KOPT-K1 (cell line): ENCODE measurements around the gene CFAP54.
"Not testable (repeated sequence)": the region's sequence is repeated elsewhere in the genome, so short reads cannot be mapped to it uniquely, and the experiment has no call there.

ENCODE experiments used
- H3K27ac ChIP-seq: fragments of 200-600 bp; sonication (generic); 2 replicates; pipeline ENCODE4 v1.5.1; 2016; ENCODE audit warnings: antibody characterized with exemption, mild to moderate bottlenecking, low read depth, low read length; ENCODE audit not compliant: poor library complexity, severe bottlenecking
- H3K36me3 ChIP-seq: fragments of 200-600 bp; sonication (generic); 2 replicates; pipeline ENCODE4 v1.5.1; 2017; ENCODE audit warnings: antibody characterized with exemption, mild to moderate bottlenecking, low read length, moderate library complexity; ENCODE audit not compliant: insufficient read depth
- H3K9me3 ChIP-seq: fragments of 200-600 bp; sonication (generic); 2 replicates; pipeline ENCODE4 v1.5.1; 2017; ENCODE audit warnings: antibody characterized with exemption, low read length, mild to moderate bottlenecking; ENCODE audit not compliant: insufficient read depth, poor library complexity, severe bottlenecking

Gene CFAP54

GRCh38 chr12:96521895-96522682 is 32.7 kb downstream of the CFAP54 start:
- no peaks in the 10 kb centered on the region for H3K9me3 ChIP-seq
- H3K27ac ChIP-seq, result no peak overlapping the region
- H3K36me3 ChIP-seq, result no peaks in the 10 kb centered on the region

GRCh38 chr12:96522690-96523089 is 33.3 kb downstream of the CFAP54 start:
- Histone ChIP-seq H3K27ac (no peak overlapping the region), H3K9me3 (no peaks in the 10 kb centered on the region), H3K36me3 (no peaks in the 10 kb centered on the region)

GRCh38 chr12:96526110-96526509 is 36.7 kb downstream of the CFAP54 start:
- Histone ChIP-seq H3K36me3 (no peaks in the 10 kb centered on the region), H3K9me3 (no peaks in the 10 kb centered on the region), H3K27ac (no peak overlapping the region)

- no peaks in the 10 kb centered on the region for H3K9me3 ChIP-seq
- no peak overlapping the region for H3K27ac ChIP-seq
- no peaks in the 10 kb centered on the region for H3K36me3 ChIP-seq
Measured at GRCh38 chr12:96529912-96530311, 40.5 kb downstream of the CFAP54 start.

GRCh38 chr12:96534339-96534738 is 45.0 kb downstream of the CFAP54 start:
- Histone ChIP-seq H3K27ac (no peak overlapping the region), H3K36me3 (no peaks in the 10 kb centered on the region)

GRCh38 chr12:96548384-96548783 is 59.0 kb downstream of the CFAP54 start:
- Histone ChIP-seq H3K9me3 (peaks cover 5% of the 10 kb centered on the region), H3K36me3 (no peaks in the 10 kb centered on the region), H3K27ac (no peak overlapping the region)

More at GRCh38 chr12:96534339-96534738, 45.0 kb downstream of the CFAP54 start:
- H3K9me3 ChIP-seq, result no peaks in the 10 kb centered on the region

- no peak overlapping the region for H3K27ac ChIP-seq
- H3K36me3 ChIP-seq, result no peaks in the 10 kb centered on the region
- H3K9me3 ChIP-seq, result no peaks in the 10 kb centered on the region
Measured at GRCh38 chr12:96549341-96549740, 60.0 kb downstream of the CFAP54 start.

GRCh38 chr12:96570579-96570978 is 81.2 kb downstream of the CFAP54 start:
- no peak overlapping the region for H3K27ac ChIP-seq
- no peaks in the 10 kb centered on the region for H3K36me3 ChIP-seq
- H3K9me3 ChIP-seq, result no peaks in the 10 kb centered on the region

- Histone ChIP-seq H3K9me3 (no peaks in the 10 kb centered on the region), H3K36me3 (no peaks in the 10 kb centered on the region), H3K27ac (no peak overlapping the region)
Measured at GRCh38 chr12:96571101-96571862, 81.9 kb downstream of the CFAP54 start.

- H3K36me3 ChIP-seq, result no peaks in the 10 kb centered on the region
- H3K9me3 ChIP-seq, result no peaks in the 10 kb centered on the region
- no peak overlapping the region for H3K27ac ChIP-seq
Measured at GRCh38 chr12:96578526-96579125, 89.2 kb downstream of the CFAP54 start.

GRCh38 chr12:96585977-96586376 is 96.6 kb downstream of the CFAP54 start:
- no peaks in the 10 kb centered on the region for H3K36me3 ChIP-seq

GRCh38 chr12:96587691-96588090 is 98.3 kb downstream of the CFAP54 start:
- H3K27ac ChIP-seq, result no peak overlapping the region
- no peaks in the 10 kb centered on the region for H3K36me3 ChIP-seq
- H3K9me3 ChIP-seq, result no peaks in the 10 kb centered on the region

More at GRCh38 chr12:96585977-96586376, 96.6 kb downstream of the CFAP54 start:
- Histone ChIP-seq H3K9me3 (no peaks in the 10 kb centered on the region), H3K27ac (no peak overlapping the region)

- Histone ChIP-seq H3K9me3 (no peaks in the 10 kb centered on the region), H3K36me3 (no peaks in the 10 kb centered on the region)
Measured at GRCh38 chr12:96590970-96591369, 101.6 kb downstream of the CFAP54 start.

GRCh38 chr12:96604374-96604773 is 115.0 kb downstream of the CFAP54 start:
- H3K27ac ChIP-seq, H3K36me3 ChIP-seq, H3K9me3 ChIP-seq: not testable (repeated sequence)

More at GRCh38 chr12:96590970-96591369, 101.6 kb downstream of the CFAP54 start:
- H3K27ac ChIP-seq, result no peak overlapping the region

- H3K9me3 ChIP-seq, result no peaks in the 10 kb centered on the region
- no peaks in the 10 kb centered on the region for H3K36me3 ChIP-seq
- H3K27ac ChIP-seq, result no peak overlapping the region
Measured at GRCh38 chr12:96605684-96606083, 116.3 kb downstream of the CFAP54 start.
